GDM1 (cell line): ENCODE results near the gene CNKSR2.

Experiments used
- DNase-seq: peaks from one replicate; lab custom pipeline; 2025; lab: John Stamatoyannopoulos, UW

Gene CNKSR2

GRCh38 chrX:21675931-21676330, 301.7 kb downstream of the CNKSR2 start:
- DNase-seq = no peak

DNA sequence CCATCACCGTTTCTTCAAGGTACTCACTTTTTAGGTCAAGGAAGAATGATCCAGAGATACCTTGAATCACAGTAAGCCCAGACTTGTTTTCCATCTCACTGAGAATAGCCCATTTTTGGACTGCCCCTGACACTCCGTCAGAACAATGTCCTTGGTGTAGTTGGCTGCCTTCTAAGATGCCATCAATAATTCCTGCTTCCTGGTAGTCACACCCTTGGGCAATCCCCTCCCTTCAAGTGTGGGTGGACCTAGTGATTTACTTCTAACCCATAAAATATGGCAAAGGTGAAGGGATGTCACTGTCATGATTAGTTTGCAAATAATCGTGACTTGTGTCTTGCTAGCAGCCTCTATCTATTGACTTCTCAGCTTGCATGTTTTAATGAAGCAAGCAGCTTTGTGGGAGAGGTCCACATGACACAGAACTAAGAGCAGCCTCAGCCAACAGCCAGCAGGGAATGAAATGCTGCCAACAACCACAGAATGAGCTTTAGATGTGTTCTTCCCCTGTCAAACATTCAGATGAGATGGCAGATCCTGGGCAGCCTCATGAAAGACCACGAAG, 303.9 kb downstream of the CNKSR2 start:
- no peak for DNase-seq

DNA sequence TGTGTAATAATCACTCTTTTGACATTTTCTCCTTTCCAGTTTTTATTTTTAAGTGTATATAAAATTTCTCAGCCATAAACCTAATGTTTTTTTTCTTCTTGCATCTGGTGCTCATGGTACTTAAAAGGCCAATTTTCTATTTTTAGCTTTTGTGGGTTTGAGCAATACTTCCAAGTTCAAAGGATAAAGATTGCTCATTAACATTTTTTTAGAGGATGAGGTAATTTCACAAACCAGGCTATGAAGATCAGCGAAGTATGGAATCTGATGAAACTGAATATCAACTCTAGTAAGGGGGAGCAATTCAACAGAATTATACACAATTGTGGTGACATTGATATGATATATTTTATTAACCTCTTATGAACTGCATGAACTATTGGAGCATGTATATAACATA, 309.7 kb downstream of the CNKSR2 start:
- DNase-seq = no peak

- DNase-seq = no peak
Measured at GRCh38 chrX:21691512-21692018, 317.3 kb downstream of the CNKSR2 start.

DNA sequence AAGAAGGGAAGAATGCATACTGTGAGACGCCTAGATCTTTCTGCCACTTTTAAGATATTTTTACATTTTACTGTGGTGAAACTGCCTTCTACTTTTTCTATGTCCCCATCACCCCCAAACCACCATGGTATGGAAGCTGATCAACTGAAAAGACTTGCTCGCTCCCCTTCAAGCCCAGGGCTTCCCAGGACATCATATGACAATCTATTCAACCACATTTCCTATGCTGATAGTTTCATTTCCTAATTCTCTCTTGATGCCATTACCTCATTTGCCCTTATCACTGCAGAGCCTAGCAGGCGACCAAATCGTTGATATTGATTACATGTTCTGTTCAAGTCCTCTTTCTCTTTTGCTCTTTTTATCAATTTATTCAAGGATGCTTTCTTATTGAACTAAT, 324.1 kb downstream of the CNKSR2 start:
- DNase-seq = no peak

- DNase-seq = no peak
Measured at GRCh38 chrX:21699136-21699535, 324.9 kb downstream of the CNKSR2 start.

DNA sequence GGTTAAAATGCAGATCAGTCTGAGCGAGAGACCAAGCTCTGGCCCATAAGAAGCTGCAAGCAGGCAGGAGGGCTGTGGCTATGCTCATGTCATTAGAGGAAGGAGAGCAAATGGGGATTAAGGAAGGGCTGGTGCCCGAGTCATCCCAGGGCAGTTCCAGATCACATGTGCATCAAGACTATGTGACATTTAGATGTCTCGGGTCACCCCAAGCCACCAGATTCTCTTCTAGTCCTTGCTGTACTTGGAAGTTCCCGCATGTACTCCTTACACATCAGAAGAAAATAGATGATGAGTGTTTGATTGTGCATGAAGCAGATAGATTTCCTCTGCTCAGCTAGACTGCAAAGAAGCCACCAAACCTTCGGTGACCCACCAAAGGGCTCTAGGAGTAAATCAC, 326.1 kb downstream of the CNKSR2 start:
- DNase-seq = no peak

GRCh38 chrX:21700967-21701366, 326.7 kb downstream of the CNKSR2 start:
- DNase-seq = no peak

- DNase-seq = no peak
Measured at GRCh38 chrX:21702725-21703124, 328.5 kb downstream of the CNKSR2 start.
